Measurements from ENCODE around the gene TMEM106A. TPM values are rescaled to one million over a fixed set of nuclear protein-coding genes. Genes with fewer than 3 reads are reported as not detected.
"Not testable (repeated sequence)": the region's sequence is repeated elsewhere in the genome, so short reads cannot be mapped to it uniquely, and the experiment has no call there.

The TMEM106A gene
- total and polyA plus RNA-seq, 8 donors = 0.85 to 82.3 (median 4.0) TPM; not detected in 1

- DNase-seq = no peak
- H3K36me3 ChIP-seq = peaks cover 3 to 45% (median 26%) of the 10 kb centered on the region in 4 donors
- no peak overlapping the region for H3K4me3 ChIP-seq
- WGBS, 5 donors = 91 to 95% (median 94%) methylated on average over 7 of the region's 7 CpGs
- intact Hi-C loops (cut with DNase I; ENCODE audit: low total_unique reads) = no loop called here
- TF ChIP-seq, protein P1, sequence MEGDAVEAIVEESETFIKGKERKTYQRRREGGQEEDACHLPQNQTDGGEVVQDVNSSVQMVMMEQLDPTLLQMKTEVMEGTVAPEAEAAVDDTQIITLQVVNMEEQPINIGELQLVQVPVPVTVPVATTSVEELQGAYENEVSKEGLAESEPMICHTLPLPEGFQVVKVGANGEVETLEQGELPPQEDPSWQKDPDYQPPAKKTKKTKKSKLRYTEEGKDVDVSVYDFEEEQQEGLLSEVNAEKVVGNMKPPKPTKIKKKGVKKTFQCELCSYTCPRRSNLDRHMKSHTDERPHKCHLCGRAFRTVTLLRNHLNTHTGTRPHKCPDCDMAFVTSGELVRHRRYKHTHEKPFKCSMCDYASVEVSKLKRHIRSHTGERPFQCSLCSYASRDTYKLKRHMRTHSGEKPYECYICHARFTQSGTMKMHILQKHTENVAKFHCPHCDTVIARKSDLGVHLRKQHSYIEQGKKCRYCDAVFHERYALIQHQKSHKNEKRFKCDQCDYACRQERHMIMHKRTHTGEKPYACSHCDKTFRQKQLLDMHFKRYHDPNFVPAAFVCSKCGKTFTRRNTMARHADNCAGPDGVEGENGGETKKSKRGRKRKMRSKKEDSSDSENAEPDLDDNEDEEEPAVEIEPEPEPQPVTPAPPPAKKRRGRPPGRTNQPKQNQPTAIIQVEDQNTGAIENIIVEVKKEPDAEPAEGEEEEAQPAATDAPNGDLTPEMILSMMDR (IDR thresholded peaks at IDR 0.05) = no peak
- TF ChIP-seq EP300 (IDR thresholded peaks at IDR 0.05) (no peak), POLR2A (IDR thresholded peaks at IDR 0.05) (no peak), POLR2AphosphoS5 (IDR thresholded peaks at IDR 0.05) (no peak)
- no peaks in the 10 kb centered on the region for H3K9me3 ChIP-seq
- H3K4me1 ChIP-seq = no peaks in the 10 kb centered on the region
- H3K27me3 ChIP-seq = no peaks in the 10 kb centered on the region
- H3K27ac ChIP-seq = no peak overlapping the region
These were observed 14.7 kb downstream of the TMEM106A start for GRCh38 chr17:43226393-43226792.

GRCh38 chr17:43228020-43228782 is 16.5 kb downstream of the TMEM106A start, which contains the start of gene CCDC200:
Gene CCDC200, minus strand, starts transcription at chr17:43228623. Its CDS starts 69 bp downstream, at chr17:43228554.
- DNase-seq; intact Hi-C loops (cut with DNase I; ENCODE audit: low total_unique reads); H3K27ac ChIP-seq; H3K27me3 ChIP-seq; H3K9me3 ChIP-seq; H3K4me3 ChIP-seq; H3K4me1 ChIP-seq: not testable (repeated sequence)
- H3K36me3 ChIP-seq = peaks cover 3 to 34% (median 24%) of the 10 kb centered on the region in 4 donors
- WGBS, 5 donors = no CpG with 5 or more reads among the region's 7 CpGs

GRCh38 chr17:43231205-43232020 is 19.7 kb downstream of the TMEM106A start:
- Histone ChIP-seq H3K4me3 (peak overlapping the region; percentile 0 to 29 (median 27)), H3K27ac (peak overlapping the region in 3 of 5 donors; percentile 53 to 72 (median 57))
- H3K9me3 ChIP-seq; H3K27me3 ChIP-seq; H3K36me3 ChIP-seq; H3K4me1 ChIP-seq; intact Hi-C loops (cut with DNase I; ENCODE audit: low total_unique reads): not testable (repeated sequence)
- peak in 1 of 2 donors; percentile 11 for DNase-seq
- WGBS, 5 donors = 29 to 79% (median 64%) methylated on average over 3 to 19 of the region's 40 CpGs

GRCh38 chr17:43232021-43232699 is 20.5 kb downstream of the TMEM106A start:
- WGBS, 5 donors = 52 to 66% (median 63%) methylated on average over 5 to 20 of the region's 24 CpGs
- H3K27me3 ChIP-seq; H3K4me1 ChIP-seq; H3K9me3 ChIP-seq; intact Hi-C loops (cut with DNase I; ENCODE audit: low total_unique reads); H3K36me3 ChIP-seq: not testable (repeated sequence)
- DNase-seq = peak; percentile 46 to 55
- peak overlapping the region in 3 of 4 donors; percentile 0 to 29 (median 26) for H3K4me3 ChIP-seq
- H3K27ac ChIP-seq = peak overlapping the region in 4 of 5 donors; percentile 2 to 72 (median 55)

GRCh38 chr17:43233263-43233662 is 21.6 kb downstream of the TMEM106A start:
- H3K36me3 ChIP-seq; H3K4me3 ChIP-seq; H3K9me3 ChIP-seq; DNase-seq; H3K27me3 ChIP-seq; H3K27ac ChIP-seq; intact Hi-C loops (cut with DNase I; ENCODE audit: low total_unique reads); H3K4me1 ChIP-seq: not testable (repeated sequence)
- WGBS, 5 donors = 0% methylated on average over 1 of the region's 15 CpGs; no CpG with 5 or more reads in 4 of the 5 donors

GRCh38 chr17:43233877-43234276 is 22.2 kb downstream of the TMEM106A start, which contains the start of gene RNU2-1:
Gene RNU2-1, minus strand, starts transcription at chr17:43233977.
- H3K9me3 ChIP-seq; H3K27ac ChIP-seq; H3K4me1 ChIP-seq; H3K27me3 ChIP-seq; DNase-seq; H3K4me3 ChIP-seq; intact Hi-C loops (cut with DNase I; ENCODE audit: low total_unique reads); H3K36me3 ChIP-seq: not testable (repeated sequence)
- WGBS, 5 donors = no CpG with 5 or more reads among the region's 31 CpGs

DNA sequence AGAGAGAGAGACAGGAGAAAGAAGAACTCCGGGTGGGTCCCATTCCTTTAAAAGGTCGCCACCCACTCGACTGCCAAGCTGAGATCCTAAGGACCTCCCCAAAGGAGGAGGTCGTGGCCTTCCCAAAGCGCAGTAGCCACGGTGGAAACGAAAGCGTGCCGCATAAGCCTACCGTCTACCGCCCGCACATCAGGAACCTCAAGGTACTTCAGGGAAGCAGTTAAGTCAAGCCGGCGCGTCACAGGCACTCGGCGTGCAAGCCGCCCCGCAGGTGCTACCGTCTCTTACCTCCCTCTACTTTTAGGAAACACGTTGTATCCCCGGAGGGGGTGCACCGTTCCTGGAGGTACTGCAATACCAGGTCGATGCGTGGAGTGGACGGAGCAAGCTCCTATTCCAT is 27.9 kb downstream of the TMEM106A start:
- H3K4me3 ChIP-seq; H3K36me3 ChIP-seq; DNase-seq; intact Hi-C loops (cut with DNase I; ENCODE audit: low total_unique reads); H3K4me1 ChIP-seq; H3K27me3 ChIP-seq; H3K9me3 ChIP-seq; H3K27ac ChIP-seq: not testable (repeated sequence)
- WGBS, 5 donors = 0% methylated on average over 1 of the region's 26 CpGs; no CpG with 5 or more reads in 4 of the 5 donors

- 3% methylated on average over 3 of the region's 34 CpGs; no CpG with 5 or more reads in 4 of the 5 donors for whole genome bisulfite sequencing, 5 donors
- not testable (repeated sequence) for DNase-seq, H3K27me3 ChIP-seq
These were observed 29.1 kb downstream of the TMEM106A start for GRCh38 chr17:43240596-43241352.

More at GRCh38 chr17:43240596-43241352, 29.1 kb downstream of the TMEM106A start:
- H3K9me3 ChIP-seq; H3K27ac ChIP-seq; intact Hi-C loops (cut with DNase I; ENCODE audit: low total_unique reads); H3K4me1 ChIP-seq; H3K4me3 ChIP-seq; H3K36me3 ChIP-seq: not testable (repeated sequence)

Data from stomach (tissue), 9 donors.